Loucy (cell line): ENCODE data around the gene ZBTB2.

Experiments
- H2AFZ ChIP-seq: fragments of 200-600 bp; sonication (generic); 2 replicates; pipeline ENCODE4 v1.6.0; 2016; ENCODE audit warnings: antibody characterized with exemption, mild to moderate bottlenecking, low read length, moderate library complexity
- H3F3A ChIP-seq: fragments of 200-600 bp; 2 replicates; pipeline ENCODE4 v1.6.0; 2016; ENCODE audit warnings: antibody characterized with exemption, low read depth, mild to moderate bottlenecking
- H3K27me3 ChIP-seq: fragments of 200-600 bp; sonication (generic); 2 replicates; pipeline ENCODE4 v1.6.1; 2014; ENCODE audit warnings: low read length, mild to moderate bottlenecking; ENCODE audit not compliant: insufficient read depth, poor library complexity, severe bottlenecking
- H3K36me3 ChIP-seq: fragments of 200-600 bp; sonication (generic); 2 replicates; pipeline ENCODE4 v1.6.1; 2016; ENCODE audit warnings: low read length; ENCODE audit not compliant: insufficient read depth
- H3K4me1 ChIP-seq: fragments of 200-600 bp; sonication (generic); 2 replicates; pipeline ENCODE4 v1.5.1; 2014; ENCODE audit warnings: low read length, mild to moderate bottlenecking; ENCODE audit not compliant: insufficient read depth, poor library complexity, severe bottlenecking
- H3K4me2 ChIP-seq: fragments of 200-600 bp; sonication (generic); 2 replicates; pipeline ENCODE4 v1.6.0; 2014; ENCODE audit warnings: antibody characterized with exemption, low read length, low read depth, mild to moderate bottlenecking; ENCODE audit not compliant: poor library complexity, severe bottlenecking
- H3K4me3 ChIP-seq: fragments of 200-600 bp; sonication (generic); 2 replicates; pipeline ENCODE4 v1.5.1; 2014; ENCODE audit warnings: low read length, mild to moderate bottlenecking, mixed read lengths; ENCODE audit not compliant: poor library complexity, severe bottlenecking
- H3K79me2 ChIP-seq: fragments of 200-600 bp; sonication (generic); 2 replicates; pipeline ENCODE4 v1.6.1; 2014; ENCODE audit warnings: low read length; ENCODE audit not compliant: insufficient read depth
- H3K9ac ChIP-seq: fragments of 200-600 bp; sonication (generic); 2 replicates; pipeline ENCODE4 v1.6.0; 2014; ENCODE audit warnings: mild to moderate bottlenecking, low read depth, low read length, moderate library complexity; ENCODE audit not compliant: poor library complexity, severe bottlenecking
- H3K9me2 ChIP-seq: fragments of 200-600 bp; sonication (generic); replicated peaks from 2 replicates; pipeline ENCODE4 v1.6.1; 2016; ENCODE audit warnings: low read depth, low read length, mixed read lengths
- H3K9me3 ChIP-seq: fragments of 200-600 bp; sonication (generic); 2 replicates; pipeline ENCODE4 v1.6.1; 2014; ENCODE audit warnings: mild to moderate bottlenecking, antibody characterized with exemption, low read length, low read depth; ENCODE audit not compliant: insufficient read depth
- H4K20me1 ChIP-seq: fragments of 200-600 bp; sonication (generic); 2 replicates; pipeline ENCODE4 v1.6.0; 2014; ENCODE audit warnings: antibody characterized with exemption, low read length, mild to moderate bottlenecking; ENCODE audit not compliant: insufficient read depth, poor library complexity, severe bottlenecking
- EZH2phosphoT487 ChIP-seq: fragments of 200-600 bp; IDR thresholded peaks from 2 replicates; pipeline ENCODE4 v1.6.1; 2018; ENCODE audit warnings: antibody characterized with exemption, mild to moderate bottlenecking, moderate library complexity, borderline replicate concordance
- TF ChIP-seq, protein P1 (sequence below): fragments of 200-600 bp; sonication (generic); conservative IDR thresholded peaks from 2 replicates; pipeline ENCODE4 v1.5.1; 2014; ENCODE audit warnings: mild to moderate bottlenecking, antibody characterized with exemption, low read length

ZBTB2 gene

DNA sequence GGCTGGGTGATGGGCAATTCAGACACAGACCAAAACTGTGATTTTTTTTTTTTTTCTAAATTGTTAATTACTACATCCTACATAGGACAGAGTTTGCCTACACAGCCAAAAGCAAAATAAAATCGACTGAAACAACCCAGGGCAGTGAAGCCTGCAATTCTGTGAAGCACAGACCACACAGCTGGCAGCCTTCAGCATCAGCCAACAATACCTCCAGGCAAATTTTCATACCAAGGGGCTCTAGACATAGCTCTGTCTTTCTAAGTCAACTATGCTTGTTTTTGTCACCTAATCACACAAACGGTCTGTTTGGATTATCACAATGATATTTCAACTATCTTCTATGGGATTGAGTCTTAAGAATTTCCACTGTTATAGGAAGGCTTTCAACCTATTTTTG is 43.0 kb upstream of the ZBTB2 start:
- H3K4me1 ChIP-seq: no peaks in the 10 kb centered on the region
- H3F3A ChIP-seq: no peaks in the 10 kb centered on the region
- H3K36me3 ChIP-seq: peaks cover 30% of the 10 kb centered on the region; the same call in 1 of the 2 replicates
- no peaks in the 10 kb centered on the region for H3K9me2 ChIP-seq
- H2AFZ ChIP-seq: no peak overlapping the region
- no peak overlapping the region for H3K9ac ChIP-seq
- no peaks in the 10 kb centered on the region for H4K20me1 ChIP-seq
- H3K79me2 ChIP-seq: no peaks in the 10 kb centered on the region; the same call in 1 of the 2 replicates
- no peaks in the 10 kb centered on the region for H3K27me3 ChIP-seq
- H3K4me2 ChIP-seq: no peak overlapping the region
- no peaks in the 10 kb centered on the region for H3K9me3 ChIP-seq
- H3K4me3 ChIP-seq: no peak overlapping the region
- TF ChIP-seq, protein P1, sequence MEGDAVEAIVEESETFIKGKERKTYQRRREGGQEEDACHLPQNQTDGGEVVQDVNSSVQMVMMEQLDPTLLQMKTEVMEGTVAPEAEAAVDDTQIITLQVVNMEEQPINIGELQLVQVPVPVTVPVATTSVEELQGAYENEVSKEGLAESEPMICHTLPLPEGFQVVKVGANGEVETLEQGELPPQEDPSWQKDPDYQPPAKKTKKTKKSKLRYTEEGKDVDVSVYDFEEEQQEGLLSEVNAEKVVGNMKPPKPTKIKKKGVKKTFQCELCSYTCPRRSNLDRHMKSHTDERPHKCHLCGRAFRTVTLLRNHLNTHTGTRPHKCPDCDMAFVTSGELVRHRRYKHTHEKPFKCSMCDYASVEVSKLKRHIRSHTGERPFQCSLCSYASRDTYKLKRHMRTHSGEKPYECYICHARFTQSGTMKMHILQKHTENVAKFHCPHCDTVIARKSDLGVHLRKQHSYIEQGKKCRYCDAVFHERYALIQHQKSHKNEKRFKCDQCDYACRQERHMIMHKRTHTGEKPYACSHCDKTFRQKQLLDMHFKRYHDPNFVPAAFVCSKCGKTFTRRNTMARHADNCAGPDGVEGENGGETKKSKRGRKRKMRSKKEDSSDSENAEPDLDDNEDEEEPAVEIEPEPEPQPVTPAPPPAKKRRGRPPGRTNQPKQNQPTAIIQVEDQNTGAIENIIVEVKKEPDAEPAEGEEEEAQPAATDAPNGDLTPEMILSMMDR: no peak
- no peak for TF ChIP-seq EZH2phosphoT487

DNA sequence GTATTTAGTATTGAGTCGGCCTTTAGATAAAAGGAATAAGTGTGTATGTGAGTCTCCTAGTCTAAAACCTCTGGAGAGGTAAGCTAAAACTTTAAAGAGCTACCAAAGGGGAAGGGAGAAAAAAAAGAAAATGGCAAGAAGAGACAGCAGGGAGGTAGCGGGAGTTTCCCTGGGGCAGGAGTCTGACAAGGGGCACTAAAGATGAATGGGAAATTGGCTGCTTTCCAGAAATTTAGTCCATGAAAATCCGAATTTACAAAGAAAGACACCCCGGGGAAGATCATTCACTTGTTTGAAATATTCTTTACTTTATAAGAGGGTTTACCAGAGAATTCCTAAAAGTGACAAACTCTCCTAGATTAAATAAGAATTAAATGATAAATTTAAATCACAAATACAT is 41.3 kb upstream of the ZBTB2 start:
- Histone ChIP-seq H3K9ac (no peak overlapping the region), H3K9me3 (no peaks in the 10 kb centered on the region), H3K4me1 (no peaks in the 10 kb centered on the region), H2AFZ (no peak overlapping the region), H3K36me3 (peaks cover 44% of the 10 kb centered on the region; the same call in 1 of the 2 replicates), H3K4me3 (no peak overlapping the region), H3K4me2 (no peak overlapping the region), H3F3A (no peaks in the 10 kb centered on the region), H3K9me2 (no peaks in the 10 kb centered on the region), H3K27me3 (no peaks in the 10 kb centered on the region), H4K20me1 (no peaks in the 10 kb centered on the region), H3K79me2 (no peaks in the 10 kb centered on the region)
- TF ChIP-seq, protein P1: no peak
- TF ChIP-seq EZH2phosphoT487: no peak

DNA sequence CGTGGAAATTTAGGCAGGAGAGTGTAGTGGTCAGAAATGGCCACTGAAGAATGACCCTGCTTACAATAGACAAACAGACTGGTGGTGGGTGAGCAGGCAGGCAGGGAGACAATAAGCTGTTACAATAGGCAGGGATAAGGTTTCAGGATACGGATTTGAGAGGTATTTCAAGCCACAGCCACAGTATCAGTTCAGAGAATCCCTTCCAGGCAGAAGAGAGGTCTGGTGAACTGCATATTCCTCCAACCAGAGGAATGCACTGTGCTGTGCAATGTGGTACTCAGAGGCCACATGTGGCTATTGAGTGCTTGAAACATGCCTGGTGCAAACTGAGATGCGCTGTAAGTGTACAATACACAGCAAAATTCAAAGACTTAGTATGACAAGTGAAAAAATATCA is 40.0 kb upstream of the ZBTB2 start:
- no peaks in the 10 kb centered on the region for H3F3A ChIP-seq

More for the DNA sequence above, 40.0 kb upstream of the ZBTB2 start:
- Histone ChIP-seq H3K4me2 (no peak overlapping the region), H3K79me2 (no peaks in the 10 kb centered on the region), H3K36me3 (peaks cover 51% of the 10 kb centered on the region; the same call in 1 of the 2 replicates), H4K20me1 (no peaks in the 10 kb centered on the region), H3K4me3 (no peak overlapping the region), H3K4me1 (no peaks in the 10 kb centered on the region), H3K27me3 (no peaks in the 10 kb centered on the region), H3K9me2 (no peaks in the 10 kb centered on the region), H2AFZ (no peak overlapping the region), H3K9ac (no peak overlapping the region), H3K9me3 (no peaks in the 10 kb centered on the region)
- TF ChIP-seq EZH2phosphoT487: no peak
- TF ChIP-seq, protein P1: no peak
